Uterus (tissue), 2 donors: ENCODE results near the gene WDR72.

Experiments used
- CTCF ChIP-seq, 4 experiments: fragments of 200-600 bp in 2 of 4; fragments of 450-650 bp in 2 of 4; sonication (generic) in 2 of 4; IDR thresholded peaks; one replicate each; pipeline ENCODE4 v1.5.1; 2016 to 2019; ENCODE audit warnings: antibody characterized with exemption in 4 of 4, mild to moderate bottlenecking in 2 of 4, moderate library complexity in 1 of 4
- POLR2A ChIP-seq, 2 donors: fragments of 450-650 bp; IDR thresholded peaks; one replicate each; pipeline ENCODE4 v1.6.1; 2016; ENCODE audit warnings: antibody characterized with exemption in 2 of 2, mild to moderate bottlenecking in 1 of 2, moderate library complexity in 1 of 2

GRCh38 chr15:53498996-53499395, 260.5 kb downstream of the WDR72 start:
- TF ChIP-seq CTCF (IDR thresholded peaks at IDR 0.05) (no peak), POLR2A (IDR thresholded peaks at IDR 0.05) (no peak)
